Skin of body (tissue), 2 donors: Measurements from ENCODE around the gene NPPA. TPM values are rescaled to one million over a fixed set of nuclear protein-coding genes. Genes with fewer than 3 reads are reported as not detected.

Source experiments
- DNase-seq: peaks from one replicate; lab custom pipeline; 2025; lab: John Stamatoyannopoulos, UW
- total RNA-seq: library from RNA; depleted of rRNA; stranded (reverse); fragments of >200 nt; gene quantifications from one replicate; pipeline ENCODE4 v1.2.3, GENCODE V29; 2014

NPPA gene
- total RNA-seq, 1 donor from 2014 or later = 1.3 TPM

GRCh38 chr1:11874624-11875023 is 27.0 kb upstream of the NPPA start:
- no peak for DNase-seq

GRCh38 chr1:11874258-11874562 is 26.6 kb upstream of the NPPA start:
- DNase-seq = no peak

- no peak for DNase-seq
Observed at GRCh38 chr1:11873395-11874257, 26.0 kb upstream of the NPPA start.

GRCh38 chr1:11872545-11872944 is 25.0 kb upstream of the NPPA start:
- DNase-seq = no peak

- no peak for DNase-seq
Observed at GRCh38 chr1:11869650-11870207, 22.1 kb upstream of the NPPA start.

- DNase-seq = no peak
Observed at GRCh38 chr1:11869104-11869503, 21.5 kb upstream of the NPPA start.

GRCh38 chr1:11868331-11868980 is 20.9 kb upstream of the NPPA start:
- no peak for DNase-seq

- DNase-seq = no peak
Observed at GRCh38 chr1:11862890-11863289, 15.3 kb upstream of the NPPA start.

GRCh38 chr1:11860587-11860986 is 13.0 kb upstream of the NPPA start:
- DNase-seq = no peak

- DNase-seq = no peak
Observed at GRCh38 chr1:11860083-11860482, 12.5 kb upstream of the NPPA start.

- no peak for DNase-seq
Observed at GRCh38 chr1:11858968-11859871, 11.6 kb upstream of the NPPA start.

- no peak for DNase-seq
Observed at GRCh38 chr1:11858613-11858967, 11.0 kb upstream of the NPPA start, which contains the start of gene NPPB. Gene NPPB (minus strand): TSS chr1:11858945. CDS start chr1:11858833, 112 bp downstream.

GRCh38 chr1:11858158-11858557 is 10.6 kb upstream of the NPPA start:
- no peak for DNase-seq

GRCh38 chr1:11857164-11857851 is 9.7 kb upstream of the NPPA start:
- DNase-seq = no peak

- DNase-seq = no peak
Observed at GRCh38 chr1:11856698-11857097, 9.1 kb upstream of the NPPA start.

- DNase-seq = no peak
Observed at GRCh38 chr1:11855430-11855829, 7.8 kb upstream of the NPPA start.

- DNase-seq = no peak
Observed at GRCh38 chr1:11854519-11854918, 6.9 kb upstream of the NPPA start.

GRCh38 chr1:11851180-11851579 is 3.6 kb upstream of the NPPA start:
- no peak for DNase-seq

GRCh38 chr1:11850156-11850555 is 2.6 kb upstream of the NPPA start:
- DNase-seq = no peak

GRCh38 chr1:11848373-11848700 is 754 bp upstream of the NPPA start:
- DNase-seq = no peak

- no peak for DNase-seq
Observed at GRCh38 chr1:11845641-11846335, 1.8 kb downstream of the NPPA start.
